ENCODE measurements around the gene CNTNAP5. TPM values are rescaled to one million over a fixed set of nuclear protein-coding genes. Genes with fewer than 3 reads are reported as not detected.

Gene CNTNAP5
- total and polyA plus RNA-seq, 2 of the 4 experiments (the other 2 are of a cell fraction), result not detected

DNA sequence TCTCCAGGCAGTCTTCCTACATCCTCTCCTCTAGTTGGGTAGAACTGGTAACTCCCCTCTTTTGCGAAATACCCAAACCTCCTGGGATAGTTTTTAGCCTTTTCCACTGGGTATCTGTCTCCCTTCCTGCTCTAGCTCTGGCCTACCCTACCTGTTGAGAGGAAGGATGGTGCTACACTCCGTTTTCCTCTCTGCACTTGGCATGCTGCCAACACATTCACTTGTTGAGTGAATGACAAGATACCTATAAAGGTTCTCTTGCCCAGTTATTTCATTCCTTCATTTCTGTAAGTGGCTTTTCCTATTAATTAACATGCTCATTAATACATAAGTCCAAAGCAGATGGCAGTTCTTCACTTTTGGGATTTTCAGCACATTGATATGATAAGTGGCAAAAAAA is 293.8 kb downstream of the CNTNAP5 start:
- Histone ChIP-seq H3K18ac (ENCODE audit: low read depth, low read length) (no peak overlapping the region), H2BK5ac (ENCODE audit: low read depth, low read length, poor library complexity, severe bottlenecking) (no peak overlapping the region), H2BK120ac (ENCODE audit: low read depth, low read length) (no peak overlapping the region), H3K27ac (ENCODE audit: insufficient read depth, low read length) (no peak overlapping the region), H3K4ac (ENCODE audit: low read depth, low read length) (no peak overlapping the region), H4K5ac (ENCODE audit: low read depth, low read length) (no peak overlapping the region), H2AFZ (replicated peaks; ENCODE audit: low read length, poor library complexity) (no peak overlapping the region), H3K4me1 (ENCODE audit: control insufficient read depth, insufficient read depth, low read length) (no peaks in the 10 kb centered on the region), H4K8ac (ENCODE audit: low read depth in 2 of 2, low read length in 2 of 2) (no peak overlapping the region), H2BK20ac (ENCODE audit: low read depth, low read length) (no peak overlapping the region), H3K14ac (replicated peaks; ENCODE audit: low read depth, low read length) (no peak overlapping the region), H3K4me3 (ENCODE audit: insufficient read depth, low read depth, low read length) (no peak overlapping the region), H2AK9ac (replicated peaks; ENCODE audit: low read depth, low read length, poor library complexity) (no peak overlapping the region), H3K9me3 (ENCODE audit: control insufficient read depth, insufficient read depth, low read length) (peaks cover 13% of the 10 kb centered on the region; the same call in 1 of the 2 replicates), H3K9ac (ENCODE audit: low read depth, low read length) (no peak overlapping the region), H3K4me2 (ENCODE audit: low read depth, low read length) (no peak overlapping the region), H4K20me1 (ENCODE audit: insufficient read depth, low read length) (no peaks in the 10 kb centered on the region), H3K79me1 (ENCODE audit: low read depth in 1 of 2, low read length in 2 of 2) (no peaks in the 10 kb centered on the region), H3K56ac (ENCODE audit: extremely low read depth, insufficient read depth, low read length) (no peak overlapping the region), H3K36me3 (ENCODE audit: control insufficient read depth, insufficient read depth, low read length) (no peaks in the 10 kb centered on the region), H4K91ac (ENCODE audit: insufficient read depth, low read depth, low read length) (no peak overlapping the region), H3K23ac (ENCODE audit: low read depth, low read length) (no peak overlapping the region), H3K9me1 (ENCODE audit: insufficient read depth, low read length) (no peaks in the 10 kb centered on the region), H3K27me3 (ENCODE audit: control insufficient read depth, insufficient read depth, low read length) (no peaks in the 10 kb centered on the region), H2BK15ac (ENCODE audit: low read depth, low read length) (no peak overlapping the region), H2AK5ac (ENCODE audit: low read depth, low read length) (no peak overlapping the region)
- dilution Hi-C loops (cut with HindIII; ENCODE audit: low sequenced_read_pairs, unreplicated experiment) (no loop called here), in situ Hi-C loops (cut with MboI; ENCODE audit: low sequenced_read_pairs) (no loop called here), intact Hi-C loops (cut with micrococcal nuclease) (no loop called here)
- CTCF ChIA-PET, result no interaction called here
- POLR2A ChIA-PET (ENCODE audit: unreplicated experiment), result no interaction called here
- ATAC-seq (ENCODE audit: low read depth) (no peak), DNase-seq (no peak)
- BruUV-seq (replicated peaks), result no TSS peak
- TF ChIP-seq NFE2L2 (IDR thresholded peaks at IDR 0.05; ENCODE audit: low read depth, low read length), result no peak
- WGBS, 2 experiments (ENCODE audit: extremely low coverage in 2 of 2, insufficient read length in 1 of 2), result no CpG with 5 or more reads among the region's 2 CpGs

All from IMR-90 (cell line).